ENCODE data around the gene BIVM.

Gene BIVM

GRCh38 chr13:102838273-102838672 lies 39.4 kb downstream of the BIVM start:
- Mint-ChIP-seq H3K27me3 (no peaks in the 10 kb centered on the region), H3K27ac (no peak overlapping the region), H3K4me1 (ENCODE audit: low read depth) (no peaks in the 10 kb centered on the region), H3K9me3 (no peaks in the 10 kb centered on the region), H3K4me3 (no peak overlapping the region), H3K36me3 (ENCODE audit: low read depth) (peaks cover 29% of the 10 kb centered on the region)
- intact Hi-C loops (cut with micrococcal nuclease): no loop called here

- intact Hi-C loops (cut with micrococcal nuclease): no loop called here
- Mint-ChIP-seq H3K4me1 (ENCODE audit: low read depth) (no peaks in the 10 kb centered on the region), H3K9me3 (no peaks in the 10 kb centered on the region), H3K27me3 (no peaks in the 10 kb centered on the region), H3K27ac (no peak overlapping the region), H3K36me3 (ENCODE audit: low read depth) (peaks cover 29% of the 10 kb centered on the region), H3K4me3 (no peak overlapping the region)
Observed at GRCh38 chr13:102838982-102839381, 40.1 kb downstream of the BIVM start.

- peaks cover under 1% of the 10 kb centered on the region for H3K4me1 Mint-ChIP-seq (ENCODE audit: low read depth)
- H3K9me3 Mint-ChIP-seq: no peaks in the 10 kb centered on the region
- no peaks in the 10 kb centered on the region for H3K27me3 Mint-ChIP-seq
- intact Hi-C loops (cut with micrococcal nuclease): no loop called here
- H3K4me3 Mint-ChIP-seq: no peak overlapping the region
- H3K27ac Mint-ChIP-seq: no peak overlapping the region
- peaks cover 29% of the 10 kb centered on the region for H3K36me3 Mint-ChIP-seq (ENCODE audit: low read depth)
Observed at GRCh38 chr13:102839462-102839861, 40.5 kb downstream of the BIVM start.

GRCh38 chr13:102845289-102845629 lies 46.3 kb downstream of the BIVM start:
- no peaks in the 10 kb centered on the region for H3K9me3 Mint-ChIP-seq
- H3K27me3 Mint-ChIP-seq: no peaks in the 10 kb centered on the region
- H3K27ac Mint-ChIP-seq: peak overlapping the region; percentile 97
- peak overlapping the region; percentile 89 for H3K4me3 Mint-ChIP-seq
- intact Hi-C loops (cut with micrococcal nuclease): loop anchor here (1.0 to 10.0 kb wide), 3 partner anchors 46 to 450 kb away; partner anchors contain the start of genes BIVM and TPP2
- peaks cover 13% of the 10 kb centered on the region for H3K36me3 Mint-ChIP-seq (ENCODE audit: low read depth)
- peaks cover 26% of the 10 kb centered on the region for H3K4me1 Mint-ChIP-seq (ENCODE audit: low read depth)

- H3K9me3 Mint-ChIP-seq: no peaks in the 10 kb centered on the region
- peaks cover 31% of the 10 kb centered on the region for H3K4me1 Mint-ChIP-seq (ENCODE audit: low read depth)
- no peaks in the 10 kb centered on the region for H3K27me3 Mint-ChIP-seq
- H3K27ac Mint-ChIP-seq: peak within 1 kb of the TSS; percentile 97
- intact Hi-C loops (cut with micrococcal nuclease): loop anchor here (1.0 to 10.0 kb wide), 5 partner anchors 46 to 451 kb away; partner anchors contain the start of genes BIVM, TEX30 and TPP2
- peaks cover 18% of the 10 kb centered on the region for H3K36me3 Mint-ChIP-seq (ENCODE audit: low read depth)
- H3K4me3 Mint-ChIP-seq: peak within 1 kb of the TSS; percentile 89
Observed at GRCh38 chr13:102845630-102846260, 46.8 kb downstream of the BIVM start, which contains the start of gene ERCC5. TSS of gene ERCC5 (plus strand) at chr13:102846032. CDS start at chr13:102846267, 235 bp downstream.

- H3K4me1 Mint-ChIP-seq (ENCODE audit: low read depth): peaks cover 32% of the 10 kb centered on the region
- intact Hi-C loops (cut with micrococcal nuclease): loop anchor here (1.0 to 10.0 kb wide), 3 partner anchors 73 to 452 kb away; partner anchors contain the start of gene TEX30
- H3K36me3 Mint-ChIP-seq (ENCODE audit: low read depth): peaks cover 20% of the 10 kb centered on the region
- H3K27me3 Mint-ChIP-seq: no peaks in the 10 kb centered on the region
- peak overlapping the region; percentile 89 for H3K4me3 Mint-ChIP-seq
- H3K27ac Mint-ChIP-seq: peak overlapping the region; percentile 97
- no peaks in the 10 kb centered on the region for H3K9me3 Mint-ChIP-seq
Observed at GRCh38 chr13:102846261-102847015, 47.5 kb downstream of the BIVM start.

- Mint-ChIP-seq H3K27ac (peak overlapping the region; percentile 97), H3K27me3 (no peaks in the 10 kb centered on the region), H3K36me3 (ENCODE audit: low read depth) (peaks cover 30% of the 10 kb centered on the region), H3K4me3 (peak overlapping the region; percentile 89), H3K4me1 (ENCODE audit: low read depth) (peaks cover 32% of the 10 kb centered on the region), H3K9me3 (no peaks in the 10 kb centered on the region)
- intact Hi-C loops (cut with micrococcal nuclease): loop anchor here (10.0 kb wide), 1 partner anchor 453 kb away; no protein-coding TSS in a partner anchor
Observed at GRCh38 chr13:102847272-102848234, 48.6 kb downstream of the BIVM start.

GRCh38 chr13:102848956-102849355 lies 50.0 kb downstream of the BIVM start:
- intact Hi-C loops (cut with micrococcal nuclease): loop anchor here (10.0 kb wide), 1 partner anchor 454 kb away; no protein-coding TSS in a partner anchor
- Mint-ChIP-seq H3K9me3 (no peaks in the 10 kb centered on the region), H3K4me1 (ENCODE audit: low read depth) (peaks cover 32% of the 10 kb centered on the region), H3K27ac (no peak overlapping the region), H3K36me3 (ENCODE audit: low read depth) (peaks cover 40% of the 10 kb centered on the region), H3K27me3 (no peaks in the 10 kb centered on the region), H3K4me3 (no peak overlapping the region)

GRCh38 chr13:102852556-102852955 lies 53.6 kb downstream of the BIVM start:
- no peaks in the 10 kb centered on the region for H3K27me3 Mint-ChIP-seq
- peaks cover 17% of the 10 kb centered on the region for H3K4me1 Mint-ChIP-seq (ENCODE audit: low read depth)
- H3K4me3 Mint-ChIP-seq: no peak overlapping the region
- peaks cover 69% of the 10 kb centered on the region for H3K36me3 Mint-ChIP-seq (ENCODE audit: low read depth)
- intact Hi-C loops (cut with micrococcal nuclease): no loop called here
- no peaks in the 10 kb centered on the region for H3K9me3 Mint-ChIP-seq
- H3K27ac Mint-ChIP-seq: no peak overlapping the region

- intact Hi-C loops (cut with micrococcal nuclease): loop anchor here (5.0 kb wide), 1 partner anchor 207 kb away; no protein-coding TSS in a partner anchor
- peaks cover 90% of the 10 kb centered on the region for H3K36me3 Mint-ChIP-seq (ENCODE audit: low read depth)
Observed at GRCh38 chr13:102854675-102855074, 55.8 kb downstream of the BIVM start.

GRCh38 chr13:102856557-102856956 lies 57.6 kb downstream of the BIVM start:
- Mint-ChIP-seq H3K36me3 (ENCODE audit: low read depth) (peaks cover 95% of the 10 kb centered on the region), H3K9me3 (no peaks in the 10 kb centered on the region), H3K27me3 (no peaks in the 10 kb centered on the region), H3K4me3 (no peak overlapping the region), H3K4me1 (ENCODE audit: low read depth) (peaks cover 4% of the 10 kb centered on the region), H3K27ac (no peak overlapping the region)
- intact Hi-C loops (cut with micrococcal nuclease): loop anchor here (5.0 kb wide), 1 partner anchor 209 kb away; no protein-coding TSS in a partner anchor

More at GRCh38 chr13:102854675-102855074, 55.8 kb downstream of the BIVM start:
- Mint-ChIP-seq H3K27ac (no peak overlapping the region), H3K9me3 (no peaks in the 10 kb centered on the region), H3K4me1 (ENCODE audit: low read depth) (peaks cover 16% of the 10 kb centered on the region), H3K4me3 (no peak overlapping the region), H3K27me3 (no peaks in the 10 kb centered on the region)

- no peaks in the 10 kb centered on the region for H3K27me3 Mint-ChIP-seq
- no peaks in the 10 kb centered on the region for H3K9me3 Mint-ChIP-seq
- H3K36me3 Mint-ChIP-seq (ENCODE audit: low read depth): peaks cover 98% of the 10 kb centered on the region
- intact Hi-C loops (cut with micrococcal nuclease): no loop called here
- no peak overlapping the region for H3K4me3 Mint-ChIP-seq
- peaks cover 29% of the 10 kb centered on the region for H3K4me1 Mint-ChIP-seq (ENCODE audit: low read depth)
- no peak overlapping the region for H3K27ac Mint-ChIP-seq
Observed at GRCh38 chr13:102862624-102863210, 63.8 kb downstream of the BIVM start.

- no peaks in the 10 kb centered on the region for H3K9me3 Mint-ChIP-seq
- no peak overlapping the region for H3K27ac Mint-ChIP-seq
- peaks cover 97% of the 10 kb centered on the region for H3K36me3 Mint-ChIP-seq (ENCODE audit: low read depth)
- peaks cover 29% of the 10 kb centered on the region for H3K4me1 Mint-ChIP-seq (ENCODE audit: low read depth)
- intact Hi-C loops (cut with micrococcal nuclease): no loop called here
- no peaks in the 10 kb centered on the region for H3K27me3 Mint-ChIP-seq
- no peak overlapping the region for H3K4me3 Mint-ChIP-seq
Observed at GRCh38 chr13:102863590-102863989, 64.7 kb downstream of the BIVM start.

Data from dendritic cell treated with granulocyte-macrophage colony-stimulating factor and Interleukin-4, amounts not matched to agents 40 ng/mL and 50 ng/mL, for 4 days (primary cell).